ENCODE results near the gene MXD3. TPM values are rescaled to one million over a fixed set of nuclear protein-coding genes. Genes with fewer than 3 reads are reported as not detected.

Gene MXD3
- total RNA-seq, 1 donor from 2014 or later, result 31.1 TPM

DNA sequence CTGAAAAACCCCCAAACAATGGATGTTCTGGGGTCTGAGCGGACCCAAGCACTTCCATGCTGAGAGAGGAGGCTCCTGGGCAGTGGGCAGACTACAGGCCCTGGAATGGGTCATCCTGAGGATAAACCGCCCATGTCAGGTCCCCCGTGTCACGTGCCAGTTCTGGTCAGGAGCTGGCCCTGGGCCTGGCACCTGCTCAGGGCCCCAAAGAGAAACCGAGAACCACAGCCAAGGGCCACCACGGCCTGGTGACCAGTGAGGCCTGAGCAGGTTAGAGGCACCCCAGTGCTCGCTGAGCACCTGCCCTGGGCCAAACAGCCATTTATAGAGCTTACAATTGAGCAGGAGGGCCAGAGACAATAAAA is 24.0 kb upstream of the MXD3 start:
- H3K27me3 ChIP-seq, result no peaks in the 10 kb centered on the region
- Mint-ChIP-seq H3K36me3 (peaks cover 11% of the 10 kb centered on the region), H3K4me1 (no peaks in the 10 kb centered on the region), H3K4me3 (no peak overlapping the region), H3K9me3 (no peaks in the 10 kb centered on the region), H3K27ac (no peak overlapping the region), H3K27me3 (ENCODE audit: insufficient read depth, low read depth) (peaks cover 4% of the 10 kb centered on the region)
- no peak overlapping the region for H3K27ac ChIP-seq
- H4K20me1 ChIP-seq (ENCODE audit: low read depth), result peaks cover 5% of the 10 kb centered on the region
- TF ChIP-seq EZH2 (IDR thresholded peaks at IDR 0.05) (no peak), EZH2phosphoT487 (IDR thresholded peaks at IDR 0.05) (no peak)
- TF ChIP-seq, protein P1, sequence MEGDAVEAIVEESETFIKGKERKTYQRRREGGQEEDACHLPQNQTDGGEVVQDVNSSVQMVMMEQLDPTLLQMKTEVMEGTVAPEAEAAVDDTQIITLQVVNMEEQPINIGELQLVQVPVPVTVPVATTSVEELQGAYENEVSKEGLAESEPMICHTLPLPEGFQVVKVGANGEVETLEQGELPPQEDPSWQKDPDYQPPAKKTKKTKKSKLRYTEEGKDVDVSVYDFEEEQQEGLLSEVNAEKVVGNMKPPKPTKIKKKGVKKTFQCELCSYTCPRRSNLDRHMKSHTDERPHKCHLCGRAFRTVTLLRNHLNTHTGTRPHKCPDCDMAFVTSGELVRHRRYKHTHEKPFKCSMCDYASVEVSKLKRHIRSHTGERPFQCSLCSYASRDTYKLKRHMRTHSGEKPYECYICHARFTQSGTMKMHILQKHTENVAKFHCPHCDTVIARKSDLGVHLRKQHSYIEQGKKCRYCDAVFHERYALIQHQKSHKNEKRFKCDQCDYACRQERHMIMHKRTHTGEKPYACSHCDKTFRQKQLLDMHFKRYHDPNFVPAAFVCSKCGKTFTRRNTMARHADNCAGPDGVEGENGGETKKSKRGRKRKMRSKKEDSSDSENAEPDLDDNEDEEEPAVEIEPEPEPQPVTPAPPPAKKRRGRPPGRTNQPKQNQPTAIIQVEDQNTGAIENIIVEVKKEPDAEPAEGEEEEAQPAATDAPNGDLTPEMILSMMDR (IDR thresholded peaks at IDR 0.05), result no peak
- H3K4me1 ChIP-seq, result no peaks in the 10 kb centered on the region
- no peaks in the 10 kb centered on the region for H3K36me3 ChIP-seq
- no peaks in the 10 kb centered on the region for H3F3A ChIP-seq (ENCODE audit: low read depth)
- no peak overlapping the region for H3K9ac ChIP-seq
- no peak overlapping the region for H2AFZ ChIP-seq (replicated peaks)
- H3K9me3 ChIP-seq (ENCODE audit: low read depth), result no peaks in the 10 kb centered on the region
- no peaks in the 10 kb centered on the region for H3K79me2 ChIP-seq (ENCODE audit: low read depth)
- no peak overlapping the region for H3K4me2 ChIP-seq
- no peak for DNase-seq (ENCODE audit: low spot score)
- no peak overlapping the region for H3K4me3 ChIP-seq

DNA sequence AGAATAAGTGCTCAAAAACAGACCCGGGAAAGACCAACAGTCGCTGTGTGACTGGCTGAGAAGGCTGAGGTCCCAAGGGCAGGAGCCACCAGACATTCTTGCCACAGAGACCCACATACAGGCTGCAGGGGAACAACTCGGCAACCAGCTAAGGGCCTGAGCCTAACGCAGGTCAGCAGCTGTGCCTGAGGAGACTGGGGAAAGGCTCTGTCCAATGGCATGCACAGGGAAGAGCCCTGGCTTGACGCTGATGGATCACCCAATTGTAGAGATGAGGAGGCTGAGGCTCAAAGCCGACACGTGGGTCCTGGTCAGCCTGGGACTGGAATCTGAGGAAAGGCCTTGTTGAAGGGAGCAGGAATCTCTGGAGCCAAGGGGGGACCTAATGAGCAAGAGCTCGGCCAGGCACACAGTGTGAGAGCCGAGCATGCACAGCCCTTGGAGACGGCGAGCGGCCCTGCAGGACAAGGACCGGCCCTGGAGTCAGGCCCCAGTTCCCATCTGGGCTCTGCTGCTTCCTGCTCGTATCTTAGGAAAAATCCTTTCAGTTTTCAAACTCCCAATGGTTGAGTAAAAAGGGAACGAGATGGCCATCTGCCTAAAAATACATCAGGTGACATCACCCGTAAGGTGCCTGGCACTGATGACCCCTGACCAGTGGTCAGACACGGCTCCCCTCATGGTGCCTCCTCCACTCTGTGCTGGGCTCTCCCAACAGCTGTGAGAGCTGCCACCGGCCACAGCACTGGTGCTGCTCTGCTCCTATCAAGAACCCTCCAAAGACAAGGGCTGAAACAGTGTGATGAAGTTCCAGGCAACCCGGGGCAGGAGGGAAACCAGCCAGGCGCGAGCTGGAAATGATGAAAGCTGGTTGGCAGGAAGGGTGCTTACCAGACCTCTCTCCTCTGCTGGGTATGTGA is 23.3 kb upstream of the MXD3 start:
- no peaks in the 10 kb centered on the region for H3K9me3 Mint-ChIP-seq
- no peak overlapping the region for H3K9ac ChIP-seq
- H3K27me3 ChIP-seq, result no peaks in the 10 kb centered on the region
- no peaks in the 10 kb centered on the region for H3K4me1 Mint-ChIP-seq
- no peak overlapping the region for H3K27ac ChIP-seq
- no peak overlapping the region for H3K4me3 Mint-ChIP-seq
- no peaks in the 10 kb centered on the region for H3K4me1 ChIP-seq
- H4K20me1 ChIP-seq (ENCODE audit: low read depth), result peaks cover 5% of the 10 kb centered on the region
- H3K9me3 ChIP-seq (ENCODE audit: low read depth), result no peaks in the 10 kb centered on the region
- peaks cover 11% of the 10 kb centered on the region for H3K36me3 Mint-ChIP-seq
- no peaks in the 10 kb centered on the region for H3K36me3 ChIP-seq
- no peak overlapping the region for H3K4me2 ChIP-seq
- H3K79me2 ChIP-seq (ENCODE audit: low read depth), result no peaks in the 10 kb centered on the region
- TF ChIP-seq, protein P1 (IDR thresholded peaks at IDR 0.05), result no peak
- TF ChIP-seq EZH2phosphoT487 (IDR thresholded peaks at IDR 0.05), result no peak
- TF ChIP-seq EZH2 (IDR thresholded peaks at IDR 0.05), result no peak
- H3F3A ChIP-seq (ENCODE audit: low read depth), result no peaks in the 10 kb centered on the region
- no peak for DNase-seq (ENCODE audit: low spot score)
- no peak overlapping the region for H3K27ac Mint-ChIP-seq
- H3K27me3 Mint-ChIP-seq (ENCODE audit: insufficient read depth, low read depth), result peaks cover 4% of the 10 kb centered on the region
- no peak overlapping the region for H2AFZ ChIP-seq (replicated peaks)
- no peak overlapping the region for H3K4me3 ChIP-seq

DNA sequence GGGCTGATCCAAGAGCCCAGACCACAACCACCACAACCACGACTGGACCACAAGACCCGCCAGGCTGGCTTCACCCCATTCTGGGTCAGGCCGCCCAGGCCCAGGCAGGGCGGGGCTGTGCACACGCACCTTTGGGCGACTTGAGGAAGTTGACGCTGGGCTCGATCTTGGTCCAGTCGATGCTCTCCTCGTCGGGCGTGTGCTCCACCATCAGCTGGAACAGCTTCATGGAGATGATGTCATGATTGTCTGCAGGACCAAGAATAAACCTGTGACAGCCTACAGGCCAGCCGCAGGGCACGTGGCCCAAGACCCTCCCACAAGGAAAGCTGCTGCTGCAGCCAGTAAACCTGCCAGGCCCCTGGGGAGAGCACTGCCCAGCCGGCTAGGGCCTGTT is 22.5 kb upstream of the MXD3 start:
- Mint-ChIP-seq H3K4me3 (no peak overlapping the region), H3K36me3 (peaks cover 16% of the 10 kb centered on the region), H3K4me1 (no peaks in the 10 kb centered on the region), H3K27me3 (ENCODE audit: insufficient read depth, low read depth) (peaks cover 7% of the 10 kb centered on the region), H3K9me3 (no peaks in the 10 kb centered on the region), H3K27ac (no peak overlapping the region)
- H3K36me3 ChIP-seq, result no peaks in the 10 kb centered on the region
- DNase-seq (ENCODE audit: low spot score), result no peak
- H3K9ac ChIP-seq, result no peak overlapping the region
- peaks cover 4% of the 10 kb centered on the region for H4K20me1 ChIP-seq (ENCODE audit: low read depth)
- no peaks in the 10 kb centered on the region for H3K79me2 ChIP-seq (ENCODE audit: low read depth)
- H3K9me3 ChIP-seq (ENCODE audit: low read depth), result no peaks in the 10 kb centered on the region
- no peaks in the 10 kb centered on the region for H3F3A ChIP-seq (ENCODE audit: low read depth)
- H3K4me1 ChIP-seq, result no peaks in the 10 kb centered on the region
- H3K27ac ChIP-seq, result no peak overlapping the region
- H3K4me2 ChIP-seq, result no peak overlapping the region
- no peaks in the 10 kb centered on the region for H3K27me3 ChIP-seq
- no peak overlapping the region for H2AFZ ChIP-seq (replicated peaks)
- no peak overlapping the region for H3K4me3 ChIP-seq
- TF ChIP-seq EZH2phosphoT487 (IDR thresholded peaks at IDR 0.05), result no peak
- TF ChIP-seq, protein P1 (IDR thresholded peaks at IDR 0.05), result no peak
- TF ChIP-seq EZH2 (IDR thresholded peaks at IDR 0.05), result no peak

Measured in neural progenitor cell (in vitro differentiated cells).